ENCODE data around the gene SEMA4B. TPM values are rescaled to one million over a fixed set of nuclear protein-coding genes. Genes with fewer than 3 reads are reported as not detected.

The SEMA4B gene
- total and polyA plus RNA-seq, 2 of the 8 experiments (the other 6 are each of a cell fraction or from before 2014, with no cell fraction given) = 42.7 to 43.0 TPM

- no peak overlapping the region for H3K18ac ChIP-seq (ENCODE audit: extremely low read depth, low read length)
- no peak overlapping the region for H3K4me2 ChIP-seq (ENCODE audit: insufficient read depth in 1 of 2, low read depth in 2 of 2, low read length in 2 of 2)
- no peaks in the 10 kb centered on the region for H3K9me3 ChIP-seq (ENCODE audit: insufficient read depth in 2 of 2, low read depth in 1 of 2, low read length in 1 of 2)
- no peaks in the 10 kb centered on the region for H4K20me1 ChIP-seq (replicated peaks in 1 of 2; ENCODE audit: control insufficient read depth in 1 of 2, insufficient read depth in 2 of 2, low read length in 2 of 2)
- no peak overlapping the region for H2BK12ac ChIP-seq (ENCODE audit: low read depth, low read length)
- no peak overlapping the region for H2BK120ac ChIP-seq (replicated peaks; ENCODE audit: low read depth, low read length)
- ChIA-PET POLR2A (ENCODE audit: partially characterized antibody) (interaction anchor here (1.2 to 2.1 kb wide), 2 partner anchors 25 to 139 kb away, joined by 3 to 5 read pairs; partner anchors contain the start of genes IDH2 and NGRN), CTCF (ENCODE audit: partially characterized antibody) (interaction anchor here (1.0 to 1.8 kb wide), 7 partner anchors 13 to 98 kb away, joined by 3 to 7 read pairs (median 3); no protein-coding TSS in a partner anchor)
- no peak overlapping the region for H4K5ac ChIP-seq (ENCODE audit: insufficient read length, low read depth, low read length)
- no peak overlapping the region for H3K14ac ChIP-seq (ENCODE audit: insufficient read length)
- no peak overlapping the region for H2AFZ ChIP-seq (ENCODE audit: low read length)
- H3K36me3 ChIP-seq (ENCODE audit: control insufficient read depth in 2 of 4, insufficient read depth in 4 of 4, low read length in 3 of 4) = no peaks in the 10 kb centered on the region
- no peak overlapping the region for H2BK15ac ChIP-seq (ENCODE audit: low read length)
- no peak overlapping the region for H3K27ac ChIP-seq (ENCODE audit: low read depth, low read length)
- 0 out of 7 replicates have a peak overlapping the region, but pooled peaks of 1 of the 4 experiments have one; percentile 13 for H3K9ac ChIP-seq (replicated peaks in 1 of 4; ENCODE audit: extremely low read depth in 1 of 4, low read depth in 3 of 4, low read length in 3 of 4)
- H3K23ac ChIP-seq (ENCODE audit: insufficient read length) = no peak overlapping the region
- no peaks in the 10 kb centered on the region for H3K79me1 ChIP-seq (ENCODE audit: low read depth, low read length)
- FAIRE-seq (no peak), DNase-seq (ENCODE audit: low read depth in 1 of 2, low spot score in 2 of 2) (no peak)
- H3K56ac ChIP-seq (replicated peaks; ENCODE audit: insufficient read length, low read depth, low read length) = no peak overlapping the region
- H3K4me1 ChIP-seq (replicated peaks in 1 of 4; ENCODE audit: control insufficient read depth in 3 of 4, insufficient read depth in 4 of 4, low read length in 3 of 4) = no peaks in the 10 kb centered on the region
- no peak overlapping the region for H2AK5ac ChIP-seq (ENCODE audit: low read depth, low read length)
- H4K91ac ChIP-seq (replicated peaks; ENCODE audit: insufficient read length, low read length) = no peak overlapping the region
- H4K8ac ChIP-seq (ENCODE audit: extremely low read depth, insufficient read depth, low read length) = peak overlapping the region; percentile 38; the same call in 1 of the 2 replicates
- H2BK20ac ChIP-seq (ENCODE audit: low read length) = no peak overlapping the region
- H3K4me3 ChIP-seq (ENCODE audit: extremely low read depth in 1 of 4, insufficient read depth in 2 of 4, low read depth in 3 of 4, low read length in 4 of 4) = no peak overlapping the region
- no peak overlapping the region for H3K4ac ChIP-seq (replicated peaks; ENCODE audit: insufficient read length, low read depth, low read length)
- H3K27me3 ChIP-seq (replicated peaks in 1 of 4; ENCODE audit: control insufficient read depth in 3 of 4, extremely low read depth in 1 of 4, insufficient read depth in 3 of 4, low read length in 3 of 4) = no peaks in the 10 kb centered on the region
- no peak overlapping the region for H2BK5ac ChIP-seq (ENCODE audit: low read depth, low read length)
- no peaks in the 10 kb centered on the region for H3K79me2 ChIP-seq (ENCODE audit: control insufficient read depth in 1 of 2, insufficient read depth in 2 of 2, low read length in 2 of 2)
- 86% methylated on average over 8 of the region's 8 CpGs; no CpG with 5 or more reads in 1 of the 2 experiments for WGBS, 2 experiments (ENCODE audit: extremely low coverage in 1 of 2, insufficient coverage in 1 of 2, insufficient read length in 1 of 2, insufficient replicate concordance in 2 of 2, low coverage in 1 of 2, low lambda C conversion rate in 2 of 2, missing lambda C conversion rate in 1 of 2)
- H3K23me2 ChIP-seq (ENCODE audit: low read depth, low read length) = no peaks in the 10 kb centered on the region
- TF ChIP-seq GABPA (IDR thresholded peaks at IDR 0.05; ENCODE audit: borderline replicate concordance, insufficient read depth, low read length) (no peak), SUZ12 (IDR thresholded peaks at IDR 0.05; ENCODE audit: low read length) (no peak), TEAD4 (IDR thresholded peaks at IDR 0.05; ENCODE audit: low read depth, low read length) (no peak), EZH2 (IDR thresholded peaks at IDR 0.05; ENCODE audit: low read depth, low read length, severe bottlenecking) (no peak), TBP (IDR thresholded peaks at IDR 0.05; ENCODE audit: low read depth, low read length) (no peak), GTF2F1 (IDR thresholded peaks at IDR 0.05; ENCODE audit: borderline replicate concordance, low read depth, low read length) (no peak), KDM1A (IDR thresholded peaks at IDR 0.05; ENCODE audit: borderline replicate concordance, low read length) (no peak), FOSL1 (IDR thresholded peaks at IDR 0.05; ENCODE audit: insufficient read depth, low read depth, low read length) (no peak), TAF1 (IDR thresholded peaks at IDR 0.05; ENCODE audit: low read depth, low read length) (no peak), YY1 (IDR thresholded peaks at IDR 0.05; ENCODE audit: low read depth, low read length) (no peak), POLR2A (IDR thresholded peaks at IDR 0.05; ENCODE audit: control extremely low read depth in 1 of 2, low read depth in 2 of 2, low read length in 2 of 2) (no peak), ATF2 (IDR thresholded peaks at IDR 0.05; ENCODE audit: low read length) (no peak)
Observed at GRCh38 chr15:90240856-90241255, 39.7 kb downstream of the SEMA4B start.
